ENCODE results near the gene FBRS. TPM values are rescaled to one million over a fixed set of nuclear protein-coding genes. Genes with fewer than 3 reads are reported as not detected.

FBRS gene
- total RNA-seq, 1 donor from 2014 or later, result 75.0 TPM

GRCh38 chr16:30620169-30620568 is 38.1 kb upstream of the FBRS start:
- no peak overlapping the region for H3K4me2 ChIP-seq (ENCODE audit: low read length)
- FAIRE-seq (no peak), DNase-seq (ENCODE audit: low read depth) (no peak)
- H3K9me3 ChIP-seq (ENCODE audit: insufficient read depth, low read depth, low read length), result peaks cover 4% of the 10 kb centered on the region
- Mint-ChIP-seq H3K27me3 (ENCODE audit: low read depth, unreplicated experiment) (peaks cover 17% of the 10 kb centered on the region), H3K27ac (ENCODE audit: unreplicated experiment) (no peak overlapping the region), H3K9me3 (ENCODE audit: unreplicated experiment) (peaks cover 7% of the 10 kb centered on the region), H3K4me3 (ENCODE audit: unreplicated experiment) (no peak overlapping the region), H3K4me1 (ENCODE audit: low read depth, unreplicated experiment) (no peaks in the 10 kb centered on the region), H3K36me3 (ENCODE audit: low read depth, unreplicated experiment) (no peaks in the 10 kb centered on the region)
- H3K27me3 ChIP-seq (ENCODE audit: insufficient read depth, low read length), result no peaks in the 10 kb centered on the region
- no peaks in the 10 kb centered on the region for H3K79me2 ChIP-seq (ENCODE audit: insufficient read depth, low read length)
- H3K27ac ChIP-seq (ENCODE audit: low read depth, low read length), result no peak overlapping the region
- H3K36me3 ChIP-seq (ENCODE audit: insufficient read depth, low read length), result no peaks in the 10 kb centered on the region
- no peak for TF ChIP-seq EZH2 (IDR thresholded peaks at IDR 0.05; ENCODE audit: insufficient read depth, low read length)
- TF ChIP-seq, protein P1, sequence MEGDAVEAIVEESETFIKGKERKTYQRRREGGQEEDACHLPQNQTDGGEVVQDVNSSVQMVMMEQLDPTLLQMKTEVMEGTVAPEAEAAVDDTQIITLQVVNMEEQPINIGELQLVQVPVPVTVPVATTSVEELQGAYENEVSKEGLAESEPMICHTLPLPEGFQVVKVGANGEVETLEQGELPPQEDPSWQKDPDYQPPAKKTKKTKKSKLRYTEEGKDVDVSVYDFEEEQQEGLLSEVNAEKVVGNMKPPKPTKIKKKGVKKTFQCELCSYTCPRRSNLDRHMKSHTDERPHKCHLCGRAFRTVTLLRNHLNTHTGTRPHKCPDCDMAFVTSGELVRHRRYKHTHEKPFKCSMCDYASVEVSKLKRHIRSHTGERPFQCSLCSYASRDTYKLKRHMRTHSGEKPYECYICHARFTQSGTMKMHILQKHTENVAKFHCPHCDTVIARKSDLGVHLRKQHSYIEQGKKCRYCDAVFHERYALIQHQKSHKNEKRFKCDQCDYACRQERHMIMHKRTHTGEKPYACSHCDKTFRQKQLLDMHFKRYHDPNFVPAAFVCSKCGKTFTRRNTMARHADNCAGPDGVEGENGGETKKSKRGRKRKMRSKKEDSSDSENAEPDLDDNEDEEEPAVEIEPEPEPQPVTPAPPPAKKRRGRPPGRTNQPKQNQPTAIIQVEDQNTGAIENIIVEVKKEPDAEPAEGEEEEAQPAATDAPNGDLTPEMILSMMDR (IDR thresholded peaks at IDR 0.05; ENCODE audit: insufficient read depth, low read depth, low read length), result no peak
- H3K4me3 ChIP-seq (ENCODE audit: insufficient read depth, low read depth, low read length), result no peak overlapping the region
- no peaks in the 10 kb centered on the region for H3K4me1 ChIP-seq (ENCODE audit: insufficient read depth, low read length)
- H4K20me1 ChIP-seq (ENCODE audit: insufficient read depth, low read length), result no peaks in the 10 kb centered on the region
- no peak overlapping the region for H2AFZ ChIP-seq (ENCODE audit: low read depth, low read length)
- no peak overlapping the region for H3K9ac ChIP-seq (ENCODE audit: low read length)

DNA sequence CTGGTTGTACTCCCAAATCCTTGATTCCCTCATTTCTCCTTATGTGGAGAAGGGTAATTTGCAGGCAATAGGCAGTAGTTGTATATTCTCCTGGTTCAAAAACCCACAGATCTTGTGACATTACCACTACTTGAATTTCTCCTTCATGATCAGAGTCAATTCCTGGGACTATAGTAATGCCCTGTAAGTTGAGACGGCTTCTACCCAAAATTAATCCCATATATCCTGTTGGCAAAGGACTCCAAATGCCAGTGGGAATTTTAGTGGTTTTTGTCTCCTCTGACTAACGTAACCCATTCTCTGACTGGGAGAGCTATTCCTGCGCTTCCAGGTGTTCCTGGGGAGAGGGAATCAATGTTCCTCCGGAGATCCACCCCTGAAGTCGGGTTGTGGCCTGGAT is 36.5 kb upstream of the FBRS start:
- TF ChIP-seq, protein P1 (IDR thresholded peaks at IDR 0.05; ENCODE audit: insufficient read depth, low read depth, low read length), result no peak
- TF ChIP-seq EZH2 (IDR thresholded peaks at IDR 0.05; ENCODE audit: insufficient read depth, low read length), result no peak
- Histone ChIP-seq H3K9ac (ENCODE audit: low read length) (no peak overlapping the region), H3K4me1 (ENCODE audit: insufficient read depth, low read length) (no peaks in the 10 kb centered on the region), H3K27me3 (ENCODE audit: insufficient read depth, low read length) (no peaks in the 10 kb centered on the region), H3K4me3 (ENCODE audit: insufficient read depth, low read depth, low read length) (no peak overlapping the region), H3K27ac (ENCODE audit: low read depth, low read length) (no peak overlapping the region), H3K36me3 (ENCODE audit: insufficient read depth, low read length) (no peaks in the 10 kb centered on the region), H2AFZ (ENCODE audit: low read depth, low read length) (no peak overlapping the region), H3K4me2 (ENCODE audit: low read length) (no peak overlapping the region), H3K79me2 (ENCODE audit: insufficient read depth, low read length) (no peaks in the 10 kb centered on the region), H4K20me1 (ENCODE audit: insufficient read depth, low read length) (no peaks in the 10 kb centered on the region), H3K9me3 (ENCODE audit: insufficient read depth, low read depth, low read length) (no peaks in the 10 kb centered on the region)
- DNase-seq (ENCODE audit: low read depth) (peak; percentile 48), FAIRE-seq (no peak)
- peaks cover 7% of the 10 kb centered on the region for H3K9me3 Mint-ChIP-seq (ENCODE audit: unreplicated experiment)
- H3K27ac Mint-ChIP-seq (ENCODE audit: unreplicated experiment), result no peak overlapping the region
- no peak overlapping the region for H3K4me3 Mint-ChIP-seq (ENCODE audit: unreplicated experiment)
- H3K27me3 Mint-ChIP-seq (ENCODE audit: low read depth, unreplicated experiment), result peaks cover 14% of the 10 kb centered on the region
- no peaks in the 10 kb centered on the region for H3K36me3 Mint-ChIP-seq (ENCODE audit: low read depth, unreplicated experiment)
- H3K4me1 Mint-ChIP-seq (ENCODE audit: low read depth, unreplicated experiment), result no peaks in the 10 kb centered on the region

DNA sequence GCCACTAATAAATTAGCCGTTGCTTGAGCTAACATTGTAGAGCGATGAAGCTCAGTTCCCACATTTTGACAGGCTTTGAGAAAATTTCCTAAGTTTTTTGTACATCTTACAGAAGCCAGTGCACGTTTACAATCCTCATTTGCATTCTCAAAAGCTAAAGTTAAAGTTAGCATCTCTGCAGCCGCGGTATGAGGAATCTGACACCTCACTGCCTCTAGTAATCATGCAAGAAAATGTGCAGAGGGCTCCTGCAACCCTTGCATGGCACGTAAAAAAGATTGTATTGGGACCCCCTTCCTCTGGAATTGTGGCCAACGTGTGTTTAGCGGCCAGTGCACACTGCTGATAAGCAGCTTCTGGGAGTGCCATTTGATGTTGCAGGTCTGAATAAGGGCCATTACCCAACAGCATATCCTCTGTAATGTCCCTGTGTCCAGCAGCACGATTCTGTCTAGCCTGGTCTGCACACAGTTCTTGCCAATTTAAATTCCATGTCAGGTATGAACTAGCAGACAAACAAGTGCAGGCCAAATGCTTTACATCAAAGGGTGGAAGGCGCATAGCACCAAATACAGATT is 35.7 kb upstream of the FBRS start:
- no peaks in the 10 kb centered on the region for H3K4me1 ChIP-seq (ENCODE audit: insufficient read depth, low read length)
- no peak overlapping the region for H2AFZ ChIP-seq (ENCODE audit: low read depth, low read length)
- Mint-ChIP-seq H3K36me3 (ENCODE audit: low read depth, unreplicated experiment) (no peaks in the 10 kb centered on the region), H3K9me3 (ENCODE audit: unreplicated experiment) (peaks cover 7% of the 10 kb centered on the region), H3K27me3 (ENCODE audit: low read depth, unreplicated experiment) (peaks cover 14% of the 10 kb centered on the region), H3K4me1 (ENCODE audit: low read depth, unreplicated experiment) (no peaks in the 10 kb centered on the region), H3K4me3 (ENCODE audit: unreplicated experiment) (no peak overlapping the region), H3K27ac (ENCODE audit: unreplicated experiment) (no peak overlapping the region)
- no peak for TF ChIP-seq EZH2 (IDR thresholded peaks at IDR 0.05; ENCODE audit: insufficient read depth, low read length)
- TF ChIP-seq, protein P1 (IDR thresholded peaks at IDR 0.05; ENCODE audit: insufficient read depth, low read depth, low read length), result no peak
- H3K9ac ChIP-seq (ENCODE audit: low read length), result no peak overlapping the region
- DNase-seq (ENCODE audit: low read depth) (no peak), FAIRE-seq (no peak)
- H3K27me3 ChIP-seq (ENCODE audit: insufficient read depth, low read length), result no peaks in the 10 kb centered on the region
- no peaks in the 10 kb centered on the region for H3K79me2 ChIP-seq (ENCODE audit: insufficient read depth, low read length)
- no peaks in the 10 kb centered on the region for H3K9me3 ChIP-seq (ENCODE audit: insufficient read depth, low read depth, low read length)
- H4K20me1 ChIP-seq (ENCODE audit: insufficient read depth, low read length), result no peaks in the 10 kb centered on the region
- no peak overlapping the region for H3K27ac ChIP-seq (ENCODE audit: low read depth, low read length)
- H3K36me3 ChIP-seq (ENCODE audit: insufficient read depth, low read length), result no peaks in the 10 kb centered on the region
- no peak overlapping the region for H3K4me2 ChIP-seq (ENCODE audit: low read length)
- no peak overlapping the region for H3K4me3 ChIP-seq (ENCODE audit: insufficient read depth, low read depth, low read length)

Measured in astrocyte (in vitro differentiated cells and primary cell).